K562 treated with DMSO at 1 percent for 4 hours (cell line): ENCODE results near the gene TMEM176B. TPM values are rescaled to one million over a fixed set of nuclear protein-coding genes. Genes with fewer than 3 reads are reported as not detected.

Experiments used
- total RNA-seq: library from RNA; unstranded; fragments of 300-600 nt; gene quantifications from 2 replicates; pipeline ENCODE4 v1.2.3, GENCODE V29; 2022; ENCODE audit not compliant: insufficient read depth

TMEM176B gene
- total RNA-seq, result 1.2 TPM in 1 of 2 replicates, not detected in the other

GRCh38 chr7:150799741-150800580, at the start of gene TMEM176B:
Gene TMEM176B (minus strand): TSS chr7:150800364. CDS start chr7:150796569, 3,795 bp downstream.

GRCh38 chr7:150800581-150801241, 547 bp upstream of the TMEM176B start, which contains the start of gene TMEM176A:
Gene TMEM176A (plus strand): TSS chr7:150800769. CDS start chr7:150801551, 782 bp downstream.

Other genes starting within 250 kb of the TMEM176B start
- gene GIMAP4, start 233.0 kb downstream of the TMEM176B start, total RNA-seq, result not detected in 2 replicates
- gene GIMAP6, start 168.0 kb downstream of the TMEM176B start, total RNA-seq, result 0.17 TPM in 1 of 2 replicates, not detected in the other
- 2.2 and 3.3 TPM in 2 replicates for gene GIMAP2, start 114.7 kb downstream of the TMEM176B start, total RNA-seq
- gene GIMAP1, start 83.8 kb downstream of the TMEM176B start, total RNA-seq, result not detected in 2 replicates
- 0.55 and 0.70 TPM in 2 replicates for gene GIMAP5, start 62.9 kb downstream of the TMEM176B start, total RNA-seq
- 0.84 and 1.2 TPM in 2 replicates for gene TMEM176A, start 405 bp upstream of the TMEM176B start, total RNA-seq
- not detected in 2 replicates for gene AOC1, start 52.2 kb upstream of the TMEM176B start, total RNA-seq
- gene KCNH2, start 178.0 kb upstream of the TMEM176B start, total RNA-seq, result 237 and 415 TPM in 2 replicates
- 52.5 and 62.3 TPM in 2 replicates for gene NOS3, start 190.7 kb upstream of the TMEM176B start, total RNA-seq
- 2.0 TPM in 1 of 2 replicates, not detected in the other for gene ATG9B, start 224.1 kb upstream of the TMEM176B start, total RNA-seq
- 38.5 and 41.9 TPM in 2 replicates for gene ABCB8, start 228.1 kb upstream of the TMEM176B start, total RNA-seq
- 6.6 and 9.8 TPM in 2 replicates for gene ASIC3, start 248.2 kb upstream of the TMEM176B start, total RNA-seq